ENCODE data around the gene RPL32.

The RPL32 gene

GRCh38 chr3:12830785-12831156 lies 10.6 kb downstream of the RPL32 start:
- no peak for DNase-seq

DNA sequence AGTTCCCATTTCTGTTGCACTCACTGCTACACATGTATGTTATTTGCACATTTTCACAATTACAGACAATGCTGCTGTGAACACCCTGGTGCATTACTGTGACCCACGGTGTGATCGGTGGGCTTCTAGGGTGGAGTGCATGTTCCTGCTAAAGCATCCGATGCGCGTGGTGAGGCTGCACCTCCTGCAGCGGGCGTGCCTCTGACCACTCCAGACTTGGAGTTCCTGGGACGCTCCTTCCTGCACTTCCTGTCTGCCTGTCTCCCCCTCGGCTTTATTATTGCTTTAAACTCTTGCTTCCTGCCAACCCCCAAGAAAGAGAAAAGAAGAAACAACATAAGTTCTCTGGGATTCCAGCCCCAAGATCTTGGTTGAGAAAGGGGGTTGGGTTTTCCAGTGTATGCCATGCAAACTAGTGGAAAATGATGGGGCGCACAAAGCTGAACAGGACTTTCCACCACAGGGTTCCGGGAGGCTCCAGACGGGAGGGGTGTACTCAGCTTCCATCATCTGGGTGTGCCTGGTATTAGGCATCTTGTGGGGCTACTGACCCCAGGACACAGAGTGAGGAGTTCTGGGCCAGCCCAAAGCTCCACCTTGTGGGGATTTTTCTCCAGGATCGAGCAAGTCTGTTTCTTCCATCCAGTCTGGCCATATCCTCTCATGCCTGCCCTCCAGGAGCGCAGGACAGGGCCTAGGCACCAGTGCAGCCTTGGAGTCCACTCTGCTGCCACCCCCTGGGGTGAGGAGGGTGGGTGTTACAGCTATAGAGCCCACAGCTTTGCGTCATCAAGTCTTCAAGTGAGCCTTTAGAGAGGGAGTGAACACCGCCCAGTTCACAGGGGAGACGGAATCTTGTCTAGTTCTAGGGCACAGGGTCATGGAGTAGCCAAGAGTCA lies 11.2 kb downstream of the RPL32 start:
- DNase-seq, result no peak

DNA sequence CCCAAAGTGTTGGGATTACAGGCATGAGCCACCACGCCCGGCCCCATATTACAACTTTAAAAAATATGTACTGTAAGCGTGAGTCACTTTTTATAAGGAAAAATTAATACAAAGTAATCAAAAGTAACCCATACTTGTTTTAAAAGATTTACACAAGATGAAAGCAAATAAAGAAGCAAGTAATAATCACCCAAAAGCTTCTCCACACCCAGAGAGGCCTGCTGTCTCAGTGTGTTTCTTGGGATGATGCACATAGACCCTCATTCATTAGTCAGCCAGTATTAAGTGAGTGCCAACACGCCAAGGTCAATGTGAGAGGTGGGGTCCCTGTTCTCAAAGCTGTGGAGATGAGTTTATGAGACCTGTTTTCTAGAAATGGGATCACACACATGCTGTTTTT lies 12.0 kb downstream of the RPL32 start:
- no peak for DNase-seq

GRCh38 chr3:12828751-12829150 lies 12.6 kb downstream of the RPL32 start:
- no peak for DNase-seq

- no peak for DNase-seq
Observed at GRCh38 chr3:12825156-12825555, 16.2 kb downstream of the RPL32 start.

GRCh38 chr3:12824299-12824698 lies 17.1 kb downstream of the RPL32 start:
- no peak for DNase-seq

GRCh38 chr3:12822725-12823373 lies 18.5 kb downstream of the RPL32 start:
- DNase-seq, result no peak

DNA sequence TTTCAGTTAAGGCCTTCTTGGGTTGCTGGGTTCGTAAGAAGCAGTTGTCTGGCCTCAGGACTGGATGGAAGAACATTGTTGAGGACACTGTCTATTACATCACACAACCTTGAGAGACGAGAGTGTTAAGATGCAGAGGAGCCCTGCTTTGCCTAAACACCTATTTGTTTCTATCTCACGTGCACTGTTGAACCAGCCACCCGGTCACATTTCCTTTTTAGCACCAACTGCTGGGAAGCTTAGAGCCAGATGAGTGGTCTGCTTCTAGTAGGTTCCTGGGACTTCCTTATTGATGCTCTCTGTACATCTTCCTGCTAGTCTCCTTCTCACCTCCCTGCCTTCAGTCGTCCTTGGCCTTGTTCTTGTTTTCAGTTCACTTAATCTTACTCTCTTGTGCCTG lies 22.6 kb downstream of the RPL32 start:
- no peak for DNase-seq

DNA sequence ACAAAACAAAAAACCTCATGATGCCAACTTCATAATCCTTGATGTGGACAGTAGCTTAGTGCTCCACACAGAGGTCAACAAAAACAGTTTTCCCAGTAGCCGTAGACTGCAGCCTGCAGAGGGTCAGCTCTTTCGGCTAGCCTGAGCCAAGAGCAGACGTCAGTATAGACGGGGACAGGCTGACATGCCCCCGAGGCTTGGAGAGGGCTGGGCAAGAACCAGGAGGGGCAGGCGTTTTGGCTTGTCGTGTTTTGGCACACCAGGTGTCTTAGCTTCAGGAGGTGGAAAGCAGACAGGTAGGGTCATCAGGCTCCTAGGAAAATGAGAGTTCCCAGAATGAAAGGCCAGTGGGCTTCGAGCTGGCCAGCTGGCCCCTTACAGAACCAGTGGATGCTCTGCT lies 23.1 kb downstream of the RPL32 start:
- DNase-seq, result no peak

GRCh38 chr3:12817343-12817710 lies 24.0 kb downstream of the RPL32 start:
- DNase-seq, result no peak

GRCh38 chr3:12816521-12817342 lies 24.6 kb downstream of the RPL32 start:
- DNase-seq, result no peak

DNA sequence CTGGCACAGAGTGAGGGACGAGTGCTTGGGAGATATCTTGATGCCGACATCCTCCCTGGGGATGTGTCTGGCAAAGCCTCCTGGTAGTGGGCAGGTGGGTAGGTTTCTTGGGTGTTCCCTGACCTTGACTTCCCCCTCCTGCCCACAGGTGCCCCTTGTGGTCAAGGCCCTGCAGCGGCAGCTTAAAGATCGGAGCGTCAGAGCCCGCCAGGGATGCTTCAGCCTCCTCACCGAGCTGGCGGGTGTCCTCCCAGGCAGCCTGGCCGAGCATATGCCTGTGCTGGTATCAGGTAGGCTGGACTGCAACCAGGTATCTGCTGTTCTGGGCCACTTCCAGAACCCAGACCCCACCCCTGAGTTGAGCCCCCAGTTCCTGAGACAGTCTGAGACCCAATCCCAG lies 25.6 kb downstream of the RPL32 start:
- DNase-seq, result no peak

DNA sequence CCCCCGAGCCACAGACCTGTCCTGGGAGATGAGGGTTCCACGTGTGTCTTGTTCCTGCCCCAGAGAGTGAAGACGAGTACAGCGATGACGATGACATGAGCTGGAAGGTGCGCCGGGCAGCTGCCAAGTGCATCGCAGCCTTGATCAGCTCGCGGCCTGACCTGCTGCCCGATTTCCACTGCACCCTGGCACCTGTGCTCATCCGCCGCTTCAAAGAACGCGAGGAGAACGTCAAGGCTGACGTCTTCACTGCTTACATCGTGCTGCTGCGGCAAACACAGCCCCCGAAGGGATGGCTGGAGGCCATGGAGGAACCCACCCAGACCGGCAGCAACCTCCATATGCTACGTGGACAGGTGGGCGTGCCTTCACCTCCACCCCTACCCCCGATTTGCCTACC lies 26.3 kb downstream of the RPL32 start:
- no peak for DNase-seq

DNA sequence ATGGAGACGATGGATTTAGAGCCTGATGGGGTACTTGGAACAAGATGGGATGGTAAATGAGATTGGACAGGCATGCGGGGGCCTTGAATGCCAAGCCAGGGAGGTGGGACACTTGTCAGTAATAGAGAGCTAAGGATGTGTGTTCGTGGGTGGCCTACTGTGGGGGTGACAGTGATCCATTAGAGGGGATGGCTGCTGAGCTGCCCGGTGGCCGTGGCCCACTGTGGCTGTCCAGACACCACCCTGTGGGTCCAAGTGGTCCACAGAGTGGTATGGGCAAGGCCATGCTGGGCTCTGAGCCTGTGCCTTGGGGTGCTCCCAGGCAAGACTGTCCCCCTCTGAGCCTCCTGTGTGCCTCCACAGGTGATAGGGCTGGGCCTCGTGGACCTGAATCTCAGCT lies 27.4 kb downstream of the RPL32 start:
- DNase-seq, result no peak

GRCh38 chr3:12812812-12813211 lies 28.6 kb downstream of the RPL32 start:
- DNase-seq, result no peak

DNA sequence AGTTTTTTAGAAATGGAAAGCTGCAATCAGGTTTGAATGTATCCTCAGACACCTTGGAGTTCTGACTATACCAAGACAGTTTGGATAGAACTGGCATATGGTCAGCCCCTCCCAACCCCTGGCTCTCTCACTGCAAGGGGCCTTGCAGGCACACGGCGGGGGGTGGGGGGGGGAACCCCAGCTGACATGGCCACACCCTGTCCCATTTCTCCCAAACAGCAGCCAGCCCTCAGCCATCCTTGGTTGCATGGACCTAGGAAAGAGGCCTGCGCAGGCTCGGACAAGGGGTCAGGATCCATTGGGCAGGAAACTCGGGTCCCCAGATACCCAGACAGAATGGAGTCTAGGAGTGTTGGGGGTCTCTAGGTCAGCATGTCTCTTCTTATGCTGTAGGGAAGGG lies 30.4 kb downstream of the RPL32 start:
- no peak for DNase-seq

DNA sequence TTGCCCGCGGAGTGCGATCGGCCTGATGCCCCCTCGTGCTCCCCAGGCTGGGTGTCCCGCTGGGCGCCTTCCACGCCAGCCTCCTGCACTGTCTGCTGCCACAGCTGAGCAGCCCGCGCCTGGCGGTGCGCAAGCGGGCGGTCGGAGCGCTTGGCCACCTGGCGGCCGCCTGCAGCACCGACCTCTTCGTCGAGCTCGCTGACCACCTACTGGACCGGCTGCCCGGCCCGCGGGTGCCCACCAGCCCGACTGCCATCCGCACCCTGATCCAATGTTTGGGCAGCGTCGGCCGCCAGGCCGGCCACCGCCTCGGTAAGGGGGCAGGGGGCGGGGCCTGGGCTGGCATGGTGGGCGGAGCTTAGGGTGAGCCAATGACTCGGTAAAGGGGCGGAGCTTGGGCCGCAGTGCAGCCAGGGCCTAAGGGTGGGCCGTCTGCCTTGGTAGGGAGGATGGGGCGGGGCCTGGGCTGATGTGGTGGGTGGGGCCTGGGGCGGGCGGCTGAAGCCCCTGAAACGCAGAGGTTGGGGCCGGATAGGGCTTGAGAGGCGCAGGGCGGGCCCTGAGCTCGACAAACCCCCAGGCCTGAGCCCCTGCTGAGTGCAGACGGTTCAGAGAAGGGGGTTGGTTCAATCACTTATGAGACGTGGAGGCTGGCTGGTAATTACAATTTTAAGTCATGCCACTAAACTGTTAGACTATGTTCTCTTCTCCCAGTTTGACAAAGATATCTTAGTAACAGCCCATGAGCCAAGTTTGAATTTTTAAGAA lies 31.2 kb downstream of the RPL32 start:
- peak; percentile 94 for DNase-seq

DNA sequence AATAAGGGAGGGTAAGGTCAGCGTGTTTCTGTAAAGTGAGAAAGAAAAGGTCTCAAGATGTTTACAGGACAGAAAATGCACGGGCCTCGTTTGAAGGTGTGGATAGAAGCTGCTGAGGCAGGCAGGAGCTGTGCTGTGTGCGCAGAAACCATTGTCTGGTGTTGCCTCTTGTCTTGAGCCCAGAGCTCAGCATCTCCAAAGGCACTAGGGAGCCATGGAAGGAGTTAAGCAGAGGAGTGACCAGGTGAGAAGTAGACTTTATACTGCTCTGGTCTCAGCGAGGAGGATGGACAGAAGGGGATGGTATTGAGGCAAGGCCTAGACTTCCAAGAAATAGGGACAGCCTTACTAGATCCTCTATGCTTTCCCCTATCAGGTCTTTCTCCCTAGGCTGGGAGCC lies 31.9 kb downstream of the RPL32 start:
- DNase-seq, result no peak

- no peak for DNase-seq
Observed at GRCh38 chr3:12809001-12809400, 32.4 kb downstream of the RPL32 start.

- no peak for DNase-seq
Observed at GRCh38 chr3:12808587-12808986, 32.8 kb downstream of the RPL32 start.

DNA sequence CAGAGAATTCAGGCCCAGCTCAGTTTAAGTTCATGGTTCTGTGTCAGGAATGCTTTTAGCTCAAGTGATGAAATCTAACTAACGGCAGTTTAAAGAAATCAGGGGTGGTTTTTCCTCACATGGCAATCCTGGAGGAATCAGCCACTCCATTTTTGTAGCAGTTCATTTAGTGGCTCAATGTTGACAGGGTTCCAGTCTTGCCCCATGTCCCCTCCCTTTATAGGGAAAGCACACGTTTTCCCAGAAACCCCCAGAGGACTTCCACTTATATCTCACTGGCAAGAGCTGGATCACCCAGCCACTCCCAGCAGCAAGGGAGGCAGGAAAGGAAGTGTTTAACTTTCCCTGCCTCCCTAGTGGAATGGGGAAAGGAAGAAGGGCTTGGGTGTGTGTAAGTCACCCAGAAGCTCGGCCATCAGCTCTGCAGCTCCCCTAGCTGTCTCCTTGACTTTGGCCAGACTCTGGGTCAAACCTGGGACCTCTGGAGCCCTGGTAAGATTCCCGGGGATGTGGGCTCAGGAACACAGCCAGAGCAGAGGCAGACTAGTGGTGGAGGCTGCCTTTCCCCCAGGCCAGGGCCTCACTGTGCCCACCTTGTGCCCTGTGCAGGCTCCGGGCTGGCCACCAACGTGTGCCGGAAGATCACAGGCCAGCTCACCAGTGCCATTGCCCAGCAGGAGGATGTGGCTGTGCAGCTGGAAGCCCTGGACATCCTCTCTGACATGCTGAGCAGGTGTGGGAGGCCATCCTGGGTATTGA lies 33.6 kb downstream of the RPL32 start:
- no peak for DNase-seq

GRCh38 chr3:12807066-12807465 lies 34.3 kb downstream of the RPL32 start:
- DNase-seq, result no peak

Data from CD4-positive, alpha-beta T cell treated with Interleukin-15 for 1 hour (primary cell).